Measurements from ENCODE around the gene BLNK. TPM values are rescaled to one million over a fixed set of nuclear protein-coding genes. Genes with fewer than 3 reads are reported as not detected.

BLNK gene
- total and polyA plus RNA-seq, 4 donors = 4.1 to 18.7 (median 6.4) TPM

DNA sequence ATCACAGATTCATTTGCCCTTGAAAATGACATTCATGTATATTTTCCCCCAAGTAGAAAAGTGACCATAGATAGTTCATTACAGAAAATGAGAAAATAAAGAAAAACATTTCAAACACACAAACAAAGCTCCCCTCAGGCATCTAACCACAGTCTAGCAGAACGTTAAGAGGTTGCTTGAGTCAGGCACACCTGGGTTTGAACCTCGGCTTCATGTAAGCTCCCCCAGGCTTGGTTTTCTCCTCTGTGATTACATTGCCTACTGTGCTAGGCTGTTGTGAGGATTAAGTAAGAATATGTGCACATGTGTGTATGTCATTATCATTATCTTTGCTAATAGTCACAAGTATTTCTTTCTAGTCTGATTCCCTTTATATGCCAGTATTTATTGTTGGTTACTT is 42.0 kb upstream of the BLNK start:
- Histone ChIP-seq H3K27me3 (ENCODE audit: control insufficient read depth in 3 of 3, insufficient read depth in 3 of 3, low read length in 2 of 3) (peaks cover 0 to 3% (median 0%) of the 10 kb centered on the region in 3 donors), H3K9ac (ENCODE audit: insufficient read depth in 1 of 2, low read length in 2 of 2) (no peak overlapping the region), H3K4me3 (no peak overlapping the region), H3K4me1 (ENCODE audit: control insufficient read depth in 5 of 5, insufficient read depth in 5 of 5, low read length in 5 of 5) (peaks cover 2 to 19% (median 10%) of the 10 kb centered on the region in 5 donors), H3K27ac (ENCODE audit: low read depth in 1 of 2, low read length in 1 of 2) (no peak overlapping the region), H3K36me3 (ENCODE audit: control insufficient read depth in 4 of 4, insufficient read depth in 4 of 4, low read length in 4 of 4) (no peaks in the 10 kb centered on the region), H3K9me3 (ENCODE audit: control insufficient read depth in 4 of 4, insufficient read depth in 3 of 4, low read length in 3 of 4) (no peaks in the 10 kb centered on the region)
- DNase-seq (no peak), ATAC-seq (ENCODE audit: insufficient read depth, low FRiP score) (no peak)
- WGBS, 2 donors = 78 to 83% methylated on average over 2 of the region's 2 CpGs
- TF ChIP-seq CTCF (IDR thresholded peaks at IDR 0.05; ENCODE audit: control extremely low read depth, extremely low read depth) = no peak

DNA sequence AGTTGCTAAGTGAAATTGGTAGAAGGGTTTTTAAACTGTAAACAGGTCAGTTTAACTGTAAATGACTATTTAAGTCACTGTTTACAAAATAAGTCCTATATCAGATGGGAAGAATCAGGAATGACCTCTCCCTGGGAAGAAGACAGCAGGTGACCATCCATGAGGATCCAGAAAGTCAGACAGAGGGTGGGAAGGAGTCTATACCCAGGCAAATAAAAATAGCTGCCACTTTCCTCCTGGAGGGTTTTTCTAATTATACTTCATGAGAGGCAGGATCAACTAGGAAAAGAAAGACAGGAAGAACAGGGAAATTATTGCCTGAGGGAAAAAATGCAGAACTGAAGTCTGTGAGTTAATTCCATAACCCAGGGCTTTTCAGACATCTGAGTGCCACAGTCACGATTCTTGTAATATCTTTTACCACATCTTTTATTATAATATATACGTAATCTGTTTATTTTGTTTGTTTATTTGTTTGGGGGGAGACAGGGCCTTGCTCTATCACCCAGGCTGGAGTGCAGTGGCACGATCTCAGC is 39.9 kb upstream of the BLNK start:
- H3K4me3 ChIP-seq = no peak overlapping the region
- ATAC-seq (ENCODE audit: insufficient read depth, low FRiP score) (no peak), DNase-seq (no peak)

GRCh38 chr10:96310321-96310669 is 38.9 kb upstream of the BLNK start:
- Histone ChIP-seq H3K9me3 (ENCODE audit: control insufficient read depth in 4 of 4, insufficient read depth in 3 of 4, low read length in 3 of 4) (no peaks in the 10 kb centered on the region), H3K4me3 (no peak overlapping the region), H3K27ac (ENCODE audit: low read depth in 1 of 2, low read length in 1 of 2) (no peak overlapping the region), H3K27me3 (ENCODE audit: control insufficient read depth in 3 of 3, insufficient read depth in 3 of 3, low read length in 2 of 3) (peaks cover 0 to 2% (median 0%) of the 10 kb centered on the region in 3 donors), H3K9ac (ENCODE audit: insufficient read depth in 1 of 2, low read length in 2 of 2) (no peak overlapping the region), H3K36me3 (ENCODE audit: control insufficient read depth in 4 of 4, insufficient read depth in 4 of 4, low read length in 4 of 4) (no peaks in the 10 kb centered on the region), H3K4me1 (ENCODE audit: control insufficient read depth in 5 of 5, insufficient read depth in 5 of 5, low read length in 5 of 5) (peaks cover 2 to 19% (median 10%) of the 10 kb centered on the region in 5 donors)
- peak in 1 of 3 donors; percentile 36 for DNase-seq
- no peak for ATAC-seq (ENCODE audit: insufficient read depth, low FRiP score)
- WGBS, 2 donors = 10 to 16% methylated on average over 1 of the region's 1 CpG
- TF ChIP-seq CTCF (IDR thresholded peaks at IDR 0.05; ENCODE audit: control extremely low read depth, extremely low read depth) = no peak

More for the DNA sequence above, 39.9 kb upstream of the BLNK start:
- no peak overlapping the region for H3K9ac ChIP-seq (ENCODE audit: insufficient read depth in 1 of 2, low read length in 2 of 2)
- no peak overlapping the region for H3K27ac ChIP-seq (ENCODE audit: low read depth in 1 of 2, low read length in 1 of 2)
- H3K36me3 ChIP-seq (ENCODE audit: control insufficient read depth in 4 of 4, insufficient read depth in 4 of 4, low read length in 4 of 4) = no peaks in the 10 kb centered on the region
- peaks cover 0 to 3% (median 0%) of the 10 kb centered on the region in 3 donors for H3K27me3 ChIP-seq (ENCODE audit: control insufficient read depth in 3 of 3, insufficient read depth in 3 of 3, low read length in 2 of 3)
- no peak for TF ChIP-seq CTCF (IDR thresholded peaks at IDR 0.05; ENCODE audit: control extremely low read depth, extremely low read depth)
- peaks cover 2 to 19% (median 10%) of the 10 kb centered on the region in 5 donors for H3K4me1 ChIP-seq (ENCODE audit: control insufficient read depth in 5 of 5, insufficient read depth in 5 of 5, low read length in 5 of 5)
- no peaks in the 10 kb centered on the region for H3K9me3 ChIP-seq (ENCODE audit: control insufficient read depth in 4 of 4, insufficient read depth in 3 of 4, low read length in 3 of 4)
- WGBS, 2 donors = 69 to 72% methylated on average over 3 of the region's 3 CpGs

All from lung (tissue), 12 donors.